ENCODE results near the gene THRA.
"Not testable (repeated sequence)": the region's sequence is repeated elsewhere in the genome, so short reads cannot be mapped to it uniquely, and the experiment has no call there.

THRA gene

GRCh38 chr17:40135817-40136216 lies 73.1 kb downstream of the THRA start:
- Histone ChIP-seq H3K4me2 (no peak overlapping the region), H3K27me3 (no peaks in the 10 kb centered on the region), H4K20me1 (peaks cover 0 to 32% (median 0%) of the 10 kb centered on the region in 11 experiments; a peak in 3 of 22 replicates), H3K9me3 (replicated peaks in 1 of 11) (no peaks in the 10 kb centered on the region), H3K36me3 (peaks cover 62 to 78% (median 72%) of the 10 kb centered on the region in 11 experiments), H3K4me3 (no peak overlapping the region), H3K4me1 (peaks cover 10 to 42% (median 16%) of the 10 kb centered on the region in 10 experiments), H3K9ac (peak overlapping the region in 1 of 11 experiments; percentile 1; a peak in 2 of 22 replicates), H3K27ac (peak overlapping the region in 2 of 11 experiments; percentile 1 to 8; a peak in 2 of 22 replicates)
- no peak for TF ChIP-seq Cebpa-rat (IDR thresholded peaks at IDR 0.05)

GRCh38 chr17:40139566-40140058 lies 76.8 kb downstream of the THRA start:
- Histone ChIP-seq H3K4me3 (peak overlapping the region; percentile 55 to 88 (median 70)), H3K4me1 (peaks cover 22 to 48% (median 25%) of the 10 kb centered on the region in 10 experiments), H4K20me1 (peaks cover 0 to 18% (median 0%) of the 10 kb centered on the region in 11 experiments; a peak in 3 of 22 replicates), H3K27me3 (no peaks in the 10 kb centered on the region), H3K4me2 (peak overlapping the region; percentile 84 to 96 (median 90)), H3K9ac (peak overlapping the region; percentile 92 to 98 (median 97)), H3K27ac (peak overlapping the region; percentile 69 to 98 (median 96)), H3K36me3 (peaks cover 55 to 75% (median 67%) of the 10 kb centered on the region in 11 experiments), H3K9me3 (replicated peaks in 1 of 11) (no peaks in the 10 kb centered on the region)
- TF ChIP-seq Cebpa-rat (IDR thresholded peaks at IDR 0.05), result no peak

- Histone ChIP-seq H3K4me1 (peaks cover 22 to 34% (median 25%) of the 10 kb centered on the region in 10 experiments), H4K20me1 (peaks cover 4 to 45% (median 20%) of the 10 kb centered on the region in 11 experiments; a peak in 16 of 22 replicates), H3K36me3 (peaks cover 63 to 75% (median 70%) of the 10 kb centered on the region in 11 experiments)
- H3K9ac ChIP-seq; H3K9me3 ChIP-seq (replicated peaks in 1 of 11); H3K4me3 ChIP-seq; H3K27ac ChIP-seq; H3K27me3 ChIP-seq; H3K4me2 ChIP-seq: not testable (repeated sequence)
These were observed 80.4 kb downstream of the THRA start for GRCh38 chr17:40143166-40143565.

Data from BLaER1 treated with 17β-estradiol and CSF1 and Interleukin-3, amounts not matched to agents 10 nM and 100 nM (cell line).